ENCODE data around the gene ALOX5AP.

DNA sequence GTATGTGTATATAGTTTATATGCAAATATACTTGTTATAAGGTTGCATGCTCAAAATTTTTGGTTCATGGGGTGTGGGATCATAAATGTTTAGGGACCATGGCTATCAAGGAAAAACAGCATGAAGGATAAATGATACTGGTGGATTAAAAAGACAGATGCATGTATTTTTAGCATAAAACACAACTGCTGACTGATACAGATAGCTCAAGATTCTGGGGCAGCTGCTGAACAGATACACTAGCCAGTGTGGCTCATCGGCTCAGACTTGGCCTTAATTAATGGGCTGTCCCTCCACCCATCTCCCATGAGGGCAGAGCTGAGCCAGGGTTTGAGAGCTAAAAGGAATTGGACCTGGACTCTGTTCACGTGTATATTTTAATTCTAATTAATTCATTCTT is 11.4 kb downstream of the ALOX5AP start:
- TF ChIP-seq, protein P1, sequence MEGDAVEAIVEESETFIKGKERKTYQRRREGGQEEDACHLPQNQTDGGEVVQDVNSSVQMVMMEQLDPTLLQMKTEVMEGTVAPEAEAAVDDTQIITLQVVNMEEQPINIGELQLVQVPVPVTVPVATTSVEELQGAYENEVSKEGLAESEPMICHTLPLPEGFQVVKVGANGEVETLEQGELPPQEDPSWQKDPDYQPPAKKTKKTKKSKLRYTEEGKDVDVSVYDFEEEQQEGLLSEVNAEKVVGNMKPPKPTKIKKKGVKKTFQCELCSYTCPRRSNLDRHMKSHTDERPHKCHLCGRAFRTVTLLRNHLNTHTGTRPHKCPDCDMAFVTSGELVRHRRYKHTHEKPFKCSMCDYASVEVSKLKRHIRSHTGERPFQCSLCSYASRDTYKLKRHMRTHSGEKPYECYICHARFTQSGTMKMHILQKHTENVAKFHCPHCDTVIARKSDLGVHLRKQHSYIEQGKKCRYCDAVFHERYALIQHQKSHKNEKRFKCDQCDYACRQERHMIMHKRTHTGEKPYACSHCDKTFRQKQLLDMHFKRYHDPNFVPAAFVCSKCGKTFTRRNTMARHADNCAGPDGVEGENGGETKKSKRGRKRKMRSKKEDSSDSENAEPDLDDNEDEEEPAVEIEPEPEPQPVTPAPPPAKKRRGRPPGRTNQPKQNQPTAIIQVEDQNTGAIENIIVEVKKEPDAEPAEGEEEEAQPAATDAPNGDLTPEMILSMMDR (IDR thresholded peaks at IDR 0.05; ENCODE audit: borderline replicate concordance, extremely low read depth, low read length, poor library complexity, severe bottlenecking): no peak
- no peak for TF ChIP-seq EZH2 (IDR thresholded peaks at IDR 0.05; ENCODE audit: borderline replicate concordance, low read depth, low read length, severe bottlenecking)
